Mononuclear cell (primary cell): ENCODE results near the gene ZYX. TPM values are rescaled to one million over a fixed set of nuclear protein-coding genes. Genes with fewer than 3 reads are reported as not detected.

Experiments
- H3K27me3 ChIP-seq: 2 replicates; pipeline ENCODE4 v1.6.0; 2011; ENCODE audit warnings: low read length, control low read depth; ENCODE audit not compliant: insufficient read depth
- H3K4me1 ChIP-seq: 2 replicates; pipeline ENCODE4 v1.5.1; 2011; ENCODE audit warnings: mild to moderate bottlenecking, low read length, control low read depth; ENCODE audit not compliant: insufficient read depth
- H3K4me3 ChIP-seq: 2 replicates; pipeline ENCODE4 v1.5.1; 2011; ENCODE audit warnings: mild to moderate bottlenecking, low read length, moderate library complexity
- H3K9me3 ChIP-seq: 2 replicates; pipeline ENCODE4 v1.5.1; 2011; ENCODE audit warnings: low read depth, mild to moderate bottlenecking, control low read depth, low read length
- total RNA-seq: library from RNA; depleted of rRNA; stranded (reverse); fragments of >200 nt; gene quantifications from one replicate; pipeline ENCODE4 v1.2.3, GENCODE V29; 2012

The ZYX gene
- total RNA-seq, 1 donor: 64.0 TPM

- Histone ChIP-seq H3K4me3 (no peak overlapping the region), H3K27me3 (no peaks in the 10 kb centered on the region)
Observed at GRCh38 chr7:143426479-143427142, 45.5 kb downstream of the ZYX start.

GRCh38 chr7:143429770-143430698 lies 48.9 kb downstream of the ZYX start:
- Histone ChIP-seq H3K4me3 (no peak overlapping the region), H3K27me3 (no peaks in the 10 kb centered on the region), H3K4me1 (peaks cover 8% of the 10 kb centered on the region), H3K9me3 (no peaks in the 10 kb centered on the region)

More at GRCh38 chr7:143426479-143427142, 45.5 kb downstream of the ZYX start:
- peaks cover 8% of the 10 kb centered on the region for H3K4me1 ChIP-seq
- H3K9me3 ChIP-seq: no peaks in the 10 kb centered on the region

GRCh38 chr7:143431109-143431508 lies 50.0 kb downstream of the ZYX start:
- Histone ChIP-seq H3K4me3 (no peak overlapping the region), H3K4me1 (peaks cover 8% of the 10 kb centered on the region), H3K27me3 (no peaks in the 10 kb centered on the region), H3K9me3 (no peaks in the 10 kb centered on the region)

- H3K27me3 ChIP-seq: no peaks in the 10 kb centered on the region
- H3K4me1 ChIP-seq: peaks cover 16% of the 10 kb centered on the region
- H3K4me3 ChIP-seq: no peak overlapping the region
- H3K9me3 ChIP-seq: no peaks in the 10 kb centered on the region
Observed at GRCh38 chr7:143433759-143434158, 52.6 kb downstream of the ZYX start.

- no peaks in the 10 kb centered on the region for H3K9me3 ChIP-seq
- H3K4me3 ChIP-seq: no peak overlapping the region
- no peaks in the 10 kb centered on the region for H3K27me3 ChIP-seq
- H3K4me1 ChIP-seq: peaks cover 13% of the 10 kb centered on the region
Observed at GRCh38 chr7:143434660-143435059, 53.5 kb downstream of the ZYX start.

GRCh38 chr7:143435266-143435665 lies 54.1 kb downstream of the ZYX start:
- H3K9me3 ChIP-seq: no peaks in the 10 kb centered on the region
- no peaks in the 10 kb centered on the region for H3K27me3 ChIP-seq
- peaks cover 8% of the 10 kb centered on the region for H3K4me1 ChIP-seq
- no peak overlapping the region for H3K4me3 ChIP-seq

GRCh38 chr7:143436325-143436946 lies 55.3 kb downstream of the ZYX start:
- H3K4me3 ChIP-seq: no peak overlapping the region
- peaks cover 8% of the 10 kb centered on the region for H3K4me1 ChIP-seq
- H3K27me3 ChIP-seq: no peaks in the 10 kb centered on the region
- no peaks in the 10 kb centered on the region for H3K9me3 ChIP-seq

- Histone ChIP-seq H3K4me3 (no peak overlapping the region), H3K4me1 (peaks cover 8% of the 10 kb centered on the region), H3K27me3 (no peaks in the 10 kb centered on the region), H3K9me3 (no peaks in the 10 kb centered on the region)
Observed at GRCh38 chr7:143437578-143437977, 56.4 kb downstream of the ZYX start.

GRCh38 chr7:143439866-143440265 lies 58.7 kb downstream of the ZYX start:
- Histone ChIP-seq H3K27me3 (no peaks in the 10 kb centered on the region), H3K4me1 (peaks cover 8% of the 10 kb centered on the region), H3K9me3 (no peaks in the 10 kb centered on the region), H3K4me3 (no peak overlapping the region)

Other genes with a start within 250 kb of the ZYX start
- gene PIP, start 249.3 kb upstream of the ZYX start, total RNA-seq: not detected
- gene TAS2R39, start 197.9 kb upstream of the ZYX start, total RNA-seq: not detected
- gene TAS2R40, start 159.3 kb upstream of the ZYX start, total RNA-seq: not detected
- gene GSTK1, start 117.9 kb upstream of the ZYX start, total RNA-seq: 245 TPM
- 0.10 TPM for gene TMEM139, start 96.4 kb upstream of the ZYX start, total RNA-seq
- 13.7 TPM for gene CASP2, start 93.0 kb upstream of the ZYX start, total RNA-seq
- 0.21 TPM for gene CLCN1, start 65.2 kb upstream of the ZYX start, total RNA-seq
- 0.84 TPM for gene FAM131B, start 18.6 kb upstream of the ZYX start, total RNA-seq
- gene EPHA1, start 27.5 kb downstream of the ZYX start, total RNA-seq: 2.3 TPM
- gene TAS2R60, start 62.1 kb downstream of the ZYX start, total RNA-seq: 1.7 TPM
- gene TAS2R41, start 96.5 kb downstream of the ZYX start, total RNA-seq: 2.0 TPM
- 1.2 TPM for gene CTAGE15, start 190.5 kb downstream of the ZYX start, total RNA-seq
- gene TCAF2, start 239.6 kb downstream of the ZYX start, total RNA-seq: 27.3 TPM